Measurements from ENCODE around the gene RPL35.
A peak's percentile ranks its signal among the peaks of the same experiment; 100 is the strongest.

Gene RPL35

DNA sequence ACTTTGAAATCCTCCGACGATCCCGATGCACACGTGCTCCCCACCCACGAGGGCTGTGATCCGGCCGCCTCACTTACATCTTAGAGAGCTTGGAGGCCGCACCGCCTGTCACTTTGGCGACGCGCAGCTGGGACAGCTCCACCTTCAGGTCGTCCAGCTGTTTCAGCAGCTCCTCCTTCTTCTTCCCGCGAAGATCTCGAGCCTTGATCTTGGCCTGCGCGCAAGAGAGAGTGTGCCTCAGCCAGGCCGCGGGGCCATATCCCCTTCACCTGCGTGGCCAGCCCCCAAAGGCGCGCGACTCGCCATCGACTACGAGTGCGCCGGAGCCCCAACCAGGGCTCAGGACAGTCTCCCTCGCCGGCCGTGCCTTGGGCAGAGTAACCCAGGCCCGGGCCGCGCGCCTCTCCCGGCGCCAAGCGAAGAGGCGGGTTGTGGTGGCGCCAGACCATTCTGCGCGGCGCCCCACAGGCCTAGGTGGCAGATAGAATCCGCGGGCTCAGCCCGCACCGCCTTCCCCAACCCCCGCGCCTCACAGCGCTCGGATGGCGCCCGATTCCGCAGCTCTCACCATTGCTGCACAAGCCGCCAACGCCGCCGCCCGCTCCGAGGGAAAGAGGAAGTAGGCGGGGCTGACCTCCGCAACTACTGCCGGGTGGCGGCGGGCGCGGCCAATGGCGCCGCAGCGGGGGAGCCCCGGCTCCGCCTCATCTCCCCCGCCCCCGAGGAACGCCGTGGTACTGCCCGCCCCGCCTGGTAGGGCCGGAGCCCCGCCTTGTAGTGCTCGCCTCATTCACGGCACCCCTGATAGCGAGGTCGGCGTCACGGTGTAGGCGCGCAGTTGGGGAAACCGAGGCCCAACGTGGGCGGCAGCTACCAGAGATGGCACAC is at the start of gene RPL35, which contains the start of gene ARPC5L:
Gene RPL35, minus strand, starts transcription at position 616 of the 888 bp plus-strand sequence. Its CDS starts 45 bp downstream, at position 571.
Gene ARPC5L, plus strand, starts transcription at position 789 of the 888 bp plus-strand sequence. CDS start 7,161 bp downstream, outside the sequence.
- peak; percentile 88 to 96 (median 89) for DNase-seq (ENCODE audit: low read depth in 2 of 3, low spot score in 1 of 3)

DNA sequence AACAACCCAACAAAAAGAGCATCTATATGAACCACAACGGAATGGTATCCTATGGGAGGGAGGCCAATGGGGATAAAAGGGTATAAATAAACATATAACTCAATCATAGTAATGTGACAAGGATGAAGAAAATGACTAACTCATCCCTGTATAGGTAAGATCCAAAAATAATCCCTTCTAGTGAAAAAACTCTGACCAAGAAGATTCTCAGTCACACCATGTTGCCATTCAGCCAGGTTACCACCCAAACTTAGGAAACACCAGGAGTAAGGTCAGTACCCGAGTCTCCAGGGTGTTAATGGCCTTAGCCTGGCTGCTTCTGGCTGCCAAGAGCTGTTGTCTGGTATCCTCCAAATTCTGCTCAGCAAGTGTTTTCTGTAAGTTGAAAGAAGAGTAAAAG is 46.3 kb upstream of the RPL35 start:
- no peak for DNase-seq (ENCODE audit: low read depth in 2 of 3, low spot score in 1 of 3)

DNA sequence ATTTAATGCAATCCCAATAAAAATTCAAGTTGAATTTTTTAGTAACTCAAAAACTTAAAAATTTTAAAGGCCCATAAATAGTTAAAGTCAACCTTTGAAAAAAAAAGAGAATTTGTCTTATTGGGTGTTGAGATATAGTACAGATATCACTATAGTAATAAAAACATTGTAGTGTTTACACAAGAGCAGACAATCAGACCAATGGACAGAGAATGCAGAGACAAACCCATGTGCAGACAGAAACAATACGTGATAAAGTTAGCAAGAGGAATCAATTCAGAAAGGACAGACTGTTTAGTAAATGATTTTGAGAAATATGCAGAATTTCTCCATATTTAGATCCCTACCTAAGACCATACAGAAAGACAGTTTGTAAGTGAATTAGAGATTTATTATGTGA is 45.2 kb upstream of the RPL35 start:
- no peak for DNase-seq (ENCODE audit: low read depth in 2 of 3, low spot score in 1 of 3)

DNA sequence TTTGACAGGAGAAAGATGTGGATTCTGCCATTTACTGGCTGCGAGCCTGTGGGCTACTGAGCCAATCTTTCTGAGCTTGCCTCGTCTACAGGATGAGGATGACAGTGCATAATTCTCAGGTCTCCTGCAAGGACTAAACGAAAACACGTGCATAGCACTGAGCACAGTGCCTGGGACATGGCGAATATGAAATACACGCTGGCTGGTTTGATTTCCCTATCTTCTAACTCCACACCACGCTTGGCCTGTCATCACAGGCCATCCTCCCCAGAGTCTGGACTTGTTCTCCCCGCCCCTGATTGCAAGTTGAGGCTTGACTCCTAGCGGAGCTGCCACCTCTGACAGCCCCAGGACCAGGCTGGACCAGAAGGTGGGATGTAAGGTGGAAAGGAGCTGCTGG is 38.1 kb upstream of the RPL35 start:
- no peak for DNase-seq (ENCODE audit: low read depth in 2 of 3, low spot score in 1 of 3)

DNA sequence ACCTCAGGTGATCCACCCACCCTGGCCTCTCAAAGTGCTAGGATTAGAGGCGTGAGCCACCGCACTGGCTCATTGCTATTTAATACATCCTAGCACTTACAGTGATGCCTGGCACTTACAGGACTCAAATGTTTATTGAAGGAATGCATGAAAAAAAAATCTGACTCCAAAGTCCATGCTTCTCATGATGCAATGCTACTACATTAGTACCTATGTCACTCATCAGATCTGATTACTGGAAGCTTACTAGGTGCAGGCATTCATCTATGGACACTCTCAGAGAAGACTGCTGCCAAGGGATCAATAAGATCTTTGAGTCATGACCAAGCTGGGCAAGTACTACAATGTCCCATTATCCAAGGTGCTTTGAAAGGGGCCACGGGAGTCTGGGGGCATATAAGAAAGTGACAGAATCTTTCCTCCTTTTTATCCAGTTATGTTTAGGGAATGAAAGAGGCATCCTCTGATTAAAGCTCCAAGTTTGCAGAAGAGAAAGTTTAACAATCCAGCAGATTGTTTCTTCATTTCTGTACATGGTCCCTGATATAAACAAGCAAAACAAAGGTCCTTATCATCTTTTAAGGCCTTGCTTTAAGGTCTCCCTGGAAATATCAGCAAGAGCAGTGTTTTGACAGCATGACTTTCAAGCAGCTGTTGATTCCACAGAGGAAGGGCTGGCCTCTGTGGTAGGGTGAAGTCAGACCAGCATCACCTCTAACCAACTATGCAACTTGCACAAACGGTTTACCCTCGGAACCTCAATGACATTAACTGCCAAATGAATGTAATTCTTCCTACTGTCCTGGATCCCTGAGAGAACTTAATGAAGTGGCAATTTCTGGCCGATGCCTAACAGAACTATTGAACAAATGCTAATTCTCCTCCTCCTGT is 36.1 kb upstream of the RPL35 start:
- DNase-seq (ENCODE audit: low read depth in 2 of 3, low spot score in 1 of 3) = no peak

DNA sequence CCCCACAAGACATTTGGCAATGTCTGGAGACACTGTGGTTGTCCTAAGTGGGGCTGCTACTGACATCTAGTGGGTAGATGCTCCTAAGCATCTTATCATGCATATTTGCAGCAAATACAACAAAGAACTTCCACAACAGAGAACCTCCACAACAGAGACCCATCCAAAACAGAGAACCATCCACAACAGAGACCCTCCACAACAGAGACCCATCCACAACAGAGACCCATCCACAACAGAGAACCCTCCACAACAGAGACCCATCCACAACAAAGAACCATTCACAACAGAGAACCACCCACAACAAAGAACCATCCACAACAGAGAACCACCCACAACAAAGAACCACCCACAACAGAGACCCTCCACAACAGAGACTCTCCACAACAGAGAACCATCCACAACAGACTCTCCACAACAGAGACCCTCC is 33.0 kb upstream of the RPL35 start:
- peak in 1 of 3 donors; percentile 14 for DNase-seq (ENCODE audit: low read depth in 2 of 3, low spot score in 1 of 3)

DNA sequence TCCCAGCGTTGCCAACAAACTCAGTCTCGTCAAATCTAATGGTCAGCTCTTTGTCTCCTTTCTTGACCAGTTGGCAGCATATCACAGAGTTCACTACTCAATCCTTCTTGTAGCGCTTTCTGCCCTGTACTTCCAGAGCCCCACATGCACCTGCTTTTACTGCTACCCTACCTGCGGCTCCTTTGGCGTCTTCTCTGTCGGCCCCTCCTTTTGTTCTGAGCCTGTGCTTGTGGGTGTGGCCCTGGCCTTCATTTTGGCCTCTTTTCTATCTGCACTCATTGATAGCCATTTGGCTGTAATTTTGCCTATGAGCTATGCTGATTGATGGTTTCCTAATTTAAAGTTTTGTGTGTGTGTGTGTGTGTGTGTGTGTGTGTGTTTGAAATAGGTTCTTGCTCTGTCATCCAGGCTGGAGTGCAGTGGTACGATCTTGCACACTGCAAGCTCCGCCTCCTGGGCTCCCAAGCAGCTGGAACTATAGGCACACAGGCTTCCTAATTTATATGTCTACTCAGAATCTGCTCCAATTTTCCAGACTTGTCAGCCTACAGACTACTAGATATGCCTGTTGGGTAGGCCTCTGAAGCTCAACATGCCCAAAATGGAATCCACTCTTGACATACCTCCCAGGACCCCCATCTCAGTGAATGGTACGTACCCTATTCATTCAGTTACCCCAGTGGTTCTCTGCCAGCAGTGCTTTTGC is 32.4 kb upstream of the RPL35 start:
- no peak for DNase-seq (ENCODE audit: low read depth in 2 of 3, low spot score in 1 of 3)

DNA sequence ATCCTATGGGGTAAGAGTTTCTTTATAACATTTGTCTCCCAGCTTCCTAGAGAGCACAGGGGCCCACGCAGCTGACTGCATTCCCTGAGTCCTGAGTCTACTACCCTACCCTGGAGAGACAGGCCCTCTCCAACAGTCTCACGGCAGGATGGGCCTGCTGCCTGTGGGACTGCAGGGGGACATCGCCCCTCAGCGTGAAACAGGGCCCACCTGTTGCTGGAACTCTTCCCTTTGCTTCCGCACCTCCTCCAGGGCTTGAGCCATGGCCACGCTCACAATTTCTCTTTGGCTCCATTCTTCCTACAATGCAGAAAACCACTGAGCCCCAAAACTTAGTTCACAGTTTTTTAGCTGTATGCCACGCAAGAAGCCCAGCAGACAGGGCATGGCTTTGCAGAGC is 28.4 kb upstream of the RPL35 start:
- DNase-seq (ENCODE audit: low read depth in 2 of 3, low spot score in 1 of 3) = no peak

DNA sequence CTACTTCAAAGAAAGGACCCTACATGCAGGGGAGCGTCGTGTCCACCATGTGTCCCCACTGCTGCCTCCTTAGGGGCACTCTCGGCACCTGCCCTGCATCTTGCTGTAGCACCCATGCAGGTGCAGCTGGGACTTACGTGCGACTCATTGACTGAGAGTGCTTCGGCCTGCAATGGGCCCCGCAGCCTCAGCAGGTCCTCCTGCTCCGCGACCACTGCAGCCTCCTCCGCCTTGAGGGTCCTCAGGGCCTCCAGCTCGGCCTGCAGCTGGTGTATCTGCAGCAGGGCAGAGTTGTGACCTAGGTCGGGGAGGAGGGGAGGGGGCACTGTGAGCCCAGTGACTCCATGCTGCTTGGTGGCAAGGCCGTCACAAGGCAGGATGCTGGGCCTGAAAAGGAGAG is 27.2 kb upstream of the RPL35 start:
- DNase-seq (ENCODE audit: low read depth in 2 of 3, low spot score in 1 of 3) = no peak

DNA sequence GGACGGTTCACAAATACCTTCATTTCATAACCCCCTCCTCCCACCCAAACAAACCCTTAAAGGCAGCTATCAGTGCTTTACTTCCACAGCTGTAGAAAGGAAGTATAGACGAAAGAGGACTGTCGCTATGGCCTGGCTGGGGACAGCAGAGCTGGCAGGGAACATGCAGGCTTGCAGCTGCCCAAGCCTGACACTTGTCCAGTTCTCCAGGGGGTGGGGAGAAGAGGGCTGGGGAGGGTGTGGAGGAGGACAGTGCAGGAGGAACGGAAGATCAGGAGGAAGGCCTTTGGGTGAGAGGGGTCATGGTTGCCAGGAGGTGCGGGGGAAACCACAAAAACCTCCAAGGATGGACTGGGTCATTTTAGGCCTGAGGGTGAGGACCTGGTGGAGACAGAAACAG is 26.1 kb upstream of the RPL35 start:
- no peak for DNase-seq (ENCODE audit: low read depth in 2 of 3, low spot score in 1 of 3)

DNA sequence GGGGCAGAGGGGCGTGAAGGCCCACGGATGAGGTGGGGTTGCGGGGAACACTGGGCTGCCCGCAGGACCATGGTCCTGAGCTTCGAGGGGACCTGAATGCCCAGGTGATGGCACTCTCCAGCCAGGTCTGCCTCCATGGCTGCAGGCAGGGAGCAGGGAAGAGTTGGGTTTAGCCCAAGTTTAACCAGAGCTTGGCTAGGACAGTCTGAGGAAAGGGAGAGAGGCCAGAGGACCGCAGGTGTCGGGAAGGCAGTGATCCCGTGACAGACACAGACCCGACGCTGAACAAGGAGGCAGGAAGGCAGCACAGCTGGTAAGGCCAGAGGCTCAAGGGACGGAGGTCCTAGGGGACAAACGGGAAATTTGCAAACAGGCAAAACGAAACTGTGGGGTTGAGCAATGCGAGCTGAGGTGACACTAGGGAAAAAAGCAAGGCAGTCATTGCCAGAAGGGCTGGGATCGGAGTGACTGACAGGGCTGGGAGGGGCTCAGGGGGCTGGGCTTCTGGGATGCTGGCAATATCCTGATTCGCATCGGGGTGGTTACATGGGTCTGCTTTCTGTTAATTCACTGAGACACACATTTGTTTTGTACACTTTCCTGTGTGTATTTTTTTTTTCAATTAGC is 25.2 kb upstream of the RPL35 start:
- no peak for DNase-seq (ENCODE audit: low read depth in 2 of 3, low spot score in 1 of 3)

DNA sequence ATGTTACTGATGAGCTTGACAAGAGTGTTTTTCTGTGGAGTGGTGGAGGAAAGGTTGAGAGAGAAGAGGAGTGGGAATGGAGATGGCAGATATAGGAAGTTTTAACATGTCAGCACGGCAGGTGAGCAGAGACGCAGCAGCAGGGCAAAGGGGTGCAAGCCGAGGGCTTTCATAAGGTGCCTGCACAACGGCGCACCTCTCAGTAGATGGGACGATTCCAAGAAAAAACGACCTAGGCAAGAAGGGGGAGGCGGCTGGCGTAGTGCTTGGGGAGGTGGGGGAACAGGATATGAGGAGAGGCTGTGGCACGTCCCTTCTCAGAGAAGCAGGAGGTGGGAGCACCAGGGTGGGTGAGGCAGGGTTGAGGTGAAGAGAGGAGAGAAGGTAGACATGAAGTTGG is 24.7 kb upstream of the RPL35 start:
- DNase-seq (ENCODE audit: low read depth in 2 of 3, low spot score in 1 of 3) = no peak

DNA sequence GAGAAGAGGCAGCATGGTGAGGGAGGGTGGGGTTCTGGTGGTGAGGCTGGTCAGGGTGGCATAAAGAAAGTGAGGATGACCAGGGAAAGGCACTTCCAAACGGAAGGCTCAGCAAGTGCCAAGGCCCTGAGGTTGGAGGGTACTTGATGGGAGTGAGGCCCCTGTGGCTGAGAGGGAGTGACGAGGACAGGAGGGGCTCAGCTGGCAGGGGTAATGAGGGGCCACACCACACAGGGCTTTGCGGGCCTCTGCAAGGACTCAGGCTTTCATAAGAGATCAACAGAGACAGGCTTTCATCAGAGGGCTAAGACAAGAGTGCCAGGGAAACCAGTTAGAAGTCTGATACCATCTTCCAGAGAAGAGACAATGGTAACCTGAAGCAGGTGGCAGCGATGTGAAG is 23.8 kb upstream of the RPL35 start:
- no peak for DNase-seq (ENCODE audit: low read depth in 2 of 3, low spot score in 1 of 3)

DNA sequence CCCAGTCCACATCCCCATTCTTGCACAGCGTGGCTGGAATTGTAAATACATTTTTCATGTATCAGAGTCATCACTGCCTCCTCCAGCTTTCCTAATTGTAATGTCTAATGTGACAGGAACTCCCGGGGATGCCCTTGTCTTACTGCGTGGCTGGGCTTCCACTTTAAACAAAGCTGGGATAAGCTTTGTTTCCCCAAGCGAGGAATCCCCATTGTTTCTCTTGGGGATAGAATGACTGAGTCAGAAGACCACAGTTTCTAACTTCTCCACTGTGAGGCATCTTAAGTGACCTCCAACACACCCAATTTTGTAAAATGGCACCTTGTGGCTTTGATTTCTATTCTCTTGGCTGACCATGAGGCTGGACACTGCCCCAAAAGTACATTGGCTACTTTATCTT is 22.6 kb upstream of the RPL35 start:
- DNase-seq (ENCODE audit: low read depth in 2 of 3, low spot score in 1 of 3) = no peak

DNA sequence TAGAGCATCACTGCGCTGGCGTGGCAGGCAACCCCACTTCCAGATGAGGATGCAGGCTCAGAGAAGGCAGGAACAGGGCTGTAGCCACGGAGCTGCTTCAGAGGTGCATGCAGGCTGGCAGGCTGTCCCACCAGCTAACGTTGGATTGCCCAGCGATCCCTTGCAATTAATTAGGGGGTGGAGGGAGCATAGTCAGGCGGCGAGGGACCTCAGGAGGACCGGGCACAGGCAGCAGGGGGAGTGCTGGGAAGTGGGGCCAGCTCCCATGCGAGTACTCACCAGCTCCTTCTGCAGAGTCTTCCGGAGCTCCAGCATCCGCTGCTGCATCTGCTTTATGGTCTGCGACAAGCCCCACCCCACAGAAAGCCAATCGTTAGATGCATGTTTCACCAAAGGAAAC is 20.5 kb upstream of the RPL35 start:
- DNase-seq (ENCODE audit: low read depth in 2 of 3, low spot score in 1 of 3) = no peak

DNA sequence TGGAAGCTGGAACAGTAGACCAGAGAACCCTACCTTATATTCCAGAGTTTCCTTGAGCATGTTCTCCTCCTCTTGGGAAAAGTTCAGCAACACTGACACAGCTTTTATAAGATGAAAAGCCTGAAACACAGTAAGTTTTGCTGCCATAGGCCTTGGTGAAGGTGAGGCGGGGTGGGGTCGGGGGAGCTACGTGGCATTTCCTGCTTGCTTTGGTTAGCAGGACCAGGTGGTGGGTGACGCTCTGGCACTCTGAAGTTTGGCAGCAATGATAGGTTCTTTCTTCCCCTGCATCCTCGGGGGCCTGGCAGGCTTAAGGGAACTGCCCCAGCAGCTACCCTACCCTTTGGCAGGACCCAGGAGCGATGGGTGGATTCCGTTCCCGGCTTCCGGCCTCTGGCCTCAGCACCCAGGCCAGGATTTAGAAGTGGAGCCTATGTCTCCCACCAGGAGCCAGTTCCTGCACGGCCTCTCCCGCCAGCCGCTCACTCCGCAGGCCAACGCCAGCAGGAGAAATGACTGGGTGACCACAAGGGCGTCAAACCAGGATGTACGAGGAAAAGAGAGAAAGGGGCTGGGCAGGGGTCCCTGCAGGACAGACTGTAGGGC is 19.5 kb upstream of the RPL35 start:
- DNase-seq (ENCODE audit: low read depth in 2 of 3, low spot score in 1 of 3) = no peak

DNA sequence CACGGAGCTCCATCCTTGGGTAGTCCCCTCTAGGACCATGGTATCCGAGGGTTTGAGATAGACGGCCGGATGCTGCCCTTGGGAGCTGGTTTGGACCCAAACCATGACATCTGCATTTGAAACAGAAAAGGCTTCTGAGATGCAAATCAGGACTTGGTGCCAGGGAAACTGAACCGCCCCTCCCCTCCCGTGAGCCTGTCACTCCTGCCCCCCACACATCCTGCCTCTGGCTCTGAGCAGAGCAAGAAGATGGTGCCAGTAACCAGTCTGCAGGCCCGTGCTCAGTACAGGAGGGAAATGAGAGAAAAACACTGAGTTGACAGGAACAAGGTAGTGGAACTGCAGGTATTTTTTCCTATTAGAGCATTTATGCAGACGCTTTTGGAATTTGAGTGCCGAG is 18.7 kb upstream of the RPL35 start:
- no peak for DNase-seq (ENCODE audit: low read depth in 2 of 3, low spot score in 1 of 3)

DNA sequence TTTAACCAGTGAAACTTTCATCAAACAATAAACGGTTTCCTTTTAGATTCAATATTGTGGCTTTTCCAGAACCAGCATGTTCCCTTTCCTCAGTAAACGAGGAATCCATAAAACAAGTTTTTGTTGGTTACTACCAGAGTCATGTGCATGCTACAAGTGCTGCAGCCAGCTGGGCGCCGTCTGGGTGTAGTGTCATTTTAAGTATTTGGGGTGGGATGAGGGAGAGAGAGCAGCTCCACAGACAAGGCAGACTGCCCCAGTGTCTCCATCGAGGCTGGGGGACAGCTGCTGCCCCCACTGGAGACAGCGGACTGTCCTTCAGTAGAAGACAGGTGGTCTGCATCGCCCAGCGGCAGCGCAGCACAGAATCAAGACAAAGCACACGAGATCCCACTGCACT is 17.5 kb upstream of the RPL35 start:
- DNase-seq (ENCODE audit: low read depth in 2 of 3, low spot score in 1 of 3) = no peak

DNA sequence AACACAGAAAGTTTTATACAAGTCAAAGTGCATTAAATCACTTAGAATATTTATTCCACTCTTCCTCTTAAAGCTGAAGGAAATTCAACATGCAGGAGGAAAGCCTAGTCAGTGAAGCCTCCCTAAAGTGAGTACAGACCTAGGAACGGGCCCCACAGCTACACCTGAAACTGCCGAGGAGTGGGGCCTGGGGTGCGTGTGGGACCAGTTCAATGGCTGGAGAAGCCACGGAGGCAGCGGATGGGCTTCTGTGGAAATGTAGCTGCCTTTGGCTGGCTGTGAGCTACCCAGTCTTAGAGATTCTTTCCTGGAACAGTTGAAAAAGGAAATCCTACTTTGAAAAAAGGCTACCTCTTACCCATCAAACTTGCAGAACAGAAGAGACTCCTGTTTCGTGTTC is 16.8 kb upstream of the RPL35 start:
- DNase-seq (ENCODE audit: low read depth in 2 of 3, low spot score in 1 of 3) = no peak

DNA sequence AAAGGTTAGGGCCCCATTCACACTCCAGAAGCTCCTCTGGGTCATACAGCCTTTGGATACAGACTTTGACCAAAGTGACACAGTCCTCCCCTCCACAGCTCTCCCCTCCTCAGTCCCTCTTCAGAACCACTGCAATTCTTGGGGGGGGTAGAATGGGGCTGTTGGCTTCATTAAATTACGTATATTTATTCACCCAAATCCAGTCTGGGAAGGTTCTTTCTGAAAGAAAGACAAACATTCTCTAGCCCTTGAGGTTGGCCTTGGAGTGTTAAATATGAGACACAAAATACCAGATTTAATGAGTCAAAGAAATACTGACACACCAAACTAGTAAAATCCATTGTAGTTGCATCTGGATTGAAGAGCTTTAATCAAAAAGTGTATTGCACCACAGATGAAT is 16.3 kb upstream of the RPL35 start:
- DNase-seq (ENCODE audit: low read depth in 2 of 3, low spot score in 1 of 3) = no peak

All from stimulated activated CD4-positive, alpha-beta T cell treated with anti-CD3 and anti-CD28 coated beads, Interleukin-12 subunit alpha, Interleukin-12 subunit beta, amount 100 ng/mL, for 48 hours (primary cell).